ENCODE measurements around the gene TRMT6. TPM values are rescaled to one million over a fixed set of nuclear protein-coding genes. Genes with fewer than 3 reads are reported as not detected.

Gene TRMT6
- total RNA-seq, 2 donors from 2014 or later = 7.5 to 10.9 TPM

GRCh38 chr20:5890773-5891441 lies 59.4 kb downstream of the TRMT6 start:
- H3K4me1 ChIP-seq = no peaks in the 10 kb centered on the region
- no peak overlapping the region for H3K27ac ChIP-seq
- DNase-seq = no peak
- H3K27me3 ChIP-seq = no peaks in the 10 kb centered on the region
- intact Hi-C loops (cut with DNase I) = no loop called here
- no peak overlapping the region for H3K4me3 ChIP-seq
- H3K9ac ChIP-seq (ENCODE audit: low read depth in 2 of 2, low read length in 2 of 2) = no peak overlapping the region
- H3K36me3 ChIP-seq = no peaks in the 10 kb centered on the region
- TF ChIP-seq CTCF (IDR thresholded peaks at IDR 0.05) = no peak
- H3K9me3 ChIP-seq = no peaks in the 10 kb centered on the region

- H3K9me3 ChIP-seq = no peaks in the 10 kb centered on the region
- no peaks in the 10 kb centered on the region for H3K4me1 ChIP-seq
- H3K27me3 ChIP-seq = no peaks in the 10 kb centered on the region
- no peaks in the 10 kb centered on the region for H3K36me3 ChIP-seq
- no peak overlapping the region for H3K4me3 ChIP-seq
- no peak overlapping the region for H3K27ac ChIP-seq
- no peak for DNase-seq
- intact Hi-C loops (cut with DNase I) = no loop called here
- no peak overlapping the region for H3K9ac ChIP-seq (ENCODE audit: low read depth in 2 of 2, low read length in 2 of 2)
- no peak for TF ChIP-seq CTCF (IDR thresholded peaks at IDR 0.05)
Observed at GRCh38 chr20:5888041-5888440, 62.3 kb downstream of the TRMT6 start.

- H3K9ac ChIP-seq (ENCODE audit: low read depth in 2 of 2, low read length in 2 of 2) = no peak overlapping the region
- H3K36me3 ChIP-seq = no peaks in the 10 kb centered on the region
- no peaks in the 10 kb centered on the region for H3K9me3 ChIP-seq
- H3K4me3 ChIP-seq = no peak overlapping the region
- intact Hi-C loops (cut with DNase I) = no loop called here
- no peak overlapping the region for H3K27ac ChIP-seq
- no peaks in the 10 kb centered on the region for H3K27me3 ChIP-seq
- no peak for DNase-seq
- no peak for TF ChIP-seq CTCF (IDR thresholded peaks at IDR 0.05)
- no peaks in the 10 kb centered on the region for H3K4me1 ChIP-seq
Observed at GRCh38 chr20:5887386-5887785, 62.9 kb downstream of the TRMT6 start.

Other genes with a start within 250 kb of the TRMT6 start
- gene SHLD1, start 200.1 kb downstream of the TRMT6 start, total RNA-seq = 1 to 10 TPM; 4.0 to 9.1 TPM
- 1 to 10 TPM; 4.9 to 6.2 TPM for gene CHGB, start 39.0 kb downstream of the TRMT6 start, total RNA-seq
- 10 to 100 TPM in 1 of 2 donors, 1 to 10 TPM in 1; 5.7 to 18.2 TPM for gene MCM8, start 119 bp upstream of the TRMT6 start, total RNA-seq
- gene CRLS1, start 55.6 kb upstream of the TRMT6 start, total RNA-seq = 10 to 100 TPM; 50.6 to 62.5 TPM
- not detected for gene LRRN4, start 103.5 kb upstream of the TRMT6 start, total RNA-seq
- gene FERMT1, start 172.5 kb upstream of the TRMT6 start, total RNA-seq = 10 to 100 TPM; 68.8 to 83.9 TPM